Measurements from ENCODE around the gene UEVLD.

UEVLD gene

DNA sequence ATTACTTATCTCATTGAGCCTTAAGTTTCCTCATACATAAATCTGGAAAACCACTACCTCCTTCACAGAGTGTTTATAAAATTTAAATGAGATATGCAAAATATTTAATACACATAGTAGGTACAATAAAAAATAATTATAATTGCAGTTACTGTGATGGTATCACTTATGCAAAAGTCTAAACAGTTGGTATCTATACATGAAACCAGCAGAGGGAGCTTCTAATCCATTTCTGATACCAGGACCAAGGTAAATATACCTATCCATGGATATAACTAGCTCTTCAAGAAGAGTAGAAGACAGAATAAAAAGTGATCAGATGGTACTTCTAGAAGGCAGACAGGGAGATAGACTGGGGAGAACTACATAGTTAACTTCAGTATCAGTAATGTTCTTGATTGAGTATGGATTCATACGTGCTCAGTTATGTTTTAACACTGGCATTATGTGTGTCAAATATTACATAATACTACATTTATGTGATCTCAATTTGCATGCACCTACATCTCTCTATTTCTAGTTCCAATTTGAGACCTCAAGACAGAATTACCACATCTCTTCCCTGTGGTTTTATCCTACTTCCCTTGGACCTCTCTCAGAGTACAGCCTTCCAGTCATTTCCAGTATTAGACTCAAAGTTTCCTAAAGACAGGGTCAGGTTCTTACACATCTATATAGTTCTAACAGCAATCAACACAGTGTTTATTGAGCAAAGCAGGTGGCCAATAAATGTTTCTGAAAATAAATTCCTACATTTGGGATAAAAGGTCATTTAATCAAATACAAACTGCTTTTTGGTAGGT is 48.1 kb downstream of the UEVLD start:
- Histone ChIP-seq H3K4me3 (ENCODE audit: insufficient read length, low read depth) (no peak overlapping the region), H3K27me3 (ENCODE audit: insufficient read depth, insufficient read length) (no peaks in the 10 kb centered on the region), H3K9ac (ENCODE audit: insufficient read length, low read depth) (no peak overlapping the region), H3K36me3 (ENCODE audit: insufficient read depth, insufficient read length, low read length) (peaks cover 4% of the 10 kb centered on the region), H3K4me1 (ENCODE audit: insufficient read depth, insufficient read length) (no peaks in the 10 kb centered on the region), H3K9me3 (ENCODE audit: insufficient read depth, low read length) (no peaks in the 10 kb centered on the region)
- no peak for TF ChIP-seq YY1 (IDR thresholded peaks at IDR 0.05; ENCODE audit: insufficient read depth, insufficient read length)
- no peak for TF ChIP-seq ZNF274 (IDR thresholded peaks at IDR 0.05; ENCODE audit: low read depth, low read length)
- no peak for TF ChIP-seq SUZ12 (IDR thresholded peaks at IDR 0.05; ENCODE audit: extremely low read depth, insufficient read depth, insufficient read length)
- no peak for DNase-seq (ENCODE audit: low read depth, low spot score)

DNA sequence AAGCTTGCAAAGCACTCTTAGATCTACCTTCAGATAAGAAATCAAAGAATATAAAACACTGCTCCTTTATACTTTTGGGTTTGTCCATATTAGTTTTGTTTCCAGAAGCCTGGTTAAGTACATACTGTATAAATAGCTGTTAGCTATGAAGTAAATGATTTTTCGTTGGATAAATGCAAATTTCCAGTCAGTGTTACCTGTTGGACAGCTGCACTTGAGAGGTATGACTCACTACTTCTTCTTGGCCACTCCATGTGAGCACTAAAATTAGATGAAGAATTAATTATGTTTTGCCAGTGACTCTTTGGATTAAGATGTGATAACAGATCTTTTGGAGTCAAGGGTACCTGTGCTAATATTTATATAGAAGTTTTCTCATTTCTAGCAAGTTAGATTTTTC is 52.3 kb downstream of the UEVLD start:
- H3K36me3 ChIP-seq (ENCODE audit: insufficient read depth, insufficient read length, low read length), result peaks cover 13% of the 10 kb centered on the region
- no peaks in the 10 kb centered on the region for H3K27me3 ChIP-seq (ENCODE audit: insufficient read depth, insufficient read length)
- no peaks in the 10 kb centered on the region for H3K9me3 ChIP-seq (ENCODE audit: insufficient read depth, low read length)
- no peak overlapping the region for H3K4me3 ChIP-seq (ENCODE audit: insufficient read length, low read depth)
- H3K9ac ChIP-seq (ENCODE audit: insufficient read length, low read depth), result no peak overlapping the region
- DNase-seq (ENCODE audit: low read depth, low spot score), result no peak
- H3K4me1 ChIP-seq (ENCODE audit: insufficient read depth, insufficient read length), result no peaks in the 10 kb centered on the region
- TF ChIP-seq ZNF274 (IDR thresholded peaks at IDR 0.05; ENCODE audit: low read depth, low read length), result no peak
- no peak for TF ChIP-seq YY1 (IDR thresholded peaks at IDR 0.05; ENCODE audit: insufficient read depth, insufficient read length)
- no peak for TF ChIP-seq SUZ12 (IDR thresholded peaks at IDR 0.05; ENCODE audit: extremely low read depth, insufficient read depth, insufficient read length)

DNA sequence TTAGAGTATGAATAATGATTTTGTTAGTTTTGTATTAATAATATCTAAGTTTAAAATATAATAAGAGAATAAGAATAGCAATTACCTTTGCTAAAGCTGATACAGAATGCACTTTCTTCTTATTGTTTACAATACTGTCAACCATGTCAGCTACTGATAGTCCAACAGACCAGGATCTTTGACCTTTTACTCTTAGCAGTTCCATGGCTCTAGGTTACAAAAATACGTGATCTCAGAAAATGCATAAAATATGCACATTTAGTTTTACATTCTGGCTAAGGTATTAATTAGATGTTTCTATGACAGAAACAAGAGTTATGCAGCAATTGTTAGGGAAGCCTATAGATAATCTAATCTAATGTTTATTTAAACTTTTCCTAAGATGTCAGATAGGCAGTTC is 54.3 kb downstream of the UEVLD start:
- H3K27me3 ChIP-seq (ENCODE audit: insufficient read depth, insufficient read length), result no peaks in the 10 kb centered on the region
- H3K9me3 ChIP-seq (ENCODE audit: insufficient read depth, low read length), result no peaks in the 10 kb centered on the region
- no peak overlapping the region for H3K4me3 ChIP-seq (ENCODE audit: insufficient read length, low read depth)
- no peak overlapping the region for H3K9ac ChIP-seq (ENCODE audit: insufficient read length, low read depth)
- H3K36me3 ChIP-seq (ENCODE audit: insufficient read depth, insufficient read length, low read length), result peaks cover 13% of the 10 kb centered on the region
- TF ChIP-seq YY1 (IDR thresholded peaks at IDR 0.05; ENCODE audit: insufficient read depth, insufficient read length), result no peak
- TF ChIP-seq SUZ12 (IDR thresholded peaks at IDR 0.05; ENCODE audit: extremely low read depth, insufficient read depth, insufficient read length), result no peak
- TF ChIP-seq ZNF274 (IDR thresholded peaks at IDR 0.05; ENCODE audit: low read depth, low read length), result no peak
- no peaks in the 10 kb centered on the region for H3K4me1 ChIP-seq (ENCODE audit: insufficient read depth, insufficient read length)
- DNase-seq (ENCODE audit: low read depth, low spot score), result no peak

DNA sequence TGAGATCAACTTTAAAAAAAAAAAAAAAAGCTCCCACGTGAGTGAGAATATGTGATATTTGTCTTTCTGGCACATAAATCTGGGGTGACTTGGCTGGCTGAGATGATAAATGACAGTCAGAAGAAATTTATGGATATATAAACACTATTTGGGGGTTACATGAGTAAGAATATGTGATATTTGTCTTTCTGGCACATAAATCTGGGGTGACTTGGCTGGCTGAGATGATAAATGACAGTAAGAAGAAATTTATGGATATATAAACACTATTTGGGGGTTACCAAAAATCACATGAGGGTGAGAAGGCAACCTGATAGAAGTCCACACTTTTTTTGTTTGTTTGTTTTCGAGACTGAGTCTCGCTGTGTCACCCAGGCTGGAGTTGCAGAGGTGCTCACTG is 55.2 kb downstream of the UEVLD start:
- H3K27me3 ChIP-seq (ENCODE audit: insufficient read depth, insufficient read length), result no peaks in the 10 kb centered on the region
- H3K9ac ChIP-seq (ENCODE audit: insufficient read length, low read depth), result no peak overlapping the region
- H3K36me3 ChIP-seq (ENCODE audit: insufficient read depth, insufficient read length, low read length), result peaks cover 13% of the 10 kb centered on the region
- no peak for DNase-seq (ENCODE audit: low read depth, low spot score)
- no peak overlapping the region for H3K4me3 ChIP-seq (ENCODE audit: insufficient read length, low read depth)
- H3K9me3 ChIP-seq (ENCODE audit: insufficient read depth, low read length), result no peaks in the 10 kb centered on the region
- TF ChIP-seq ZNF274 (IDR thresholded peaks at IDR 0.05; ENCODE audit: low read depth, low read length) (no peak), SUZ12 (IDR thresholded peaks at IDR 0.05; ENCODE audit: extremely low read depth, insufficient read depth, insufficient read length) (no peak), YY1 (IDR thresholded peaks at IDR 0.05; ENCODE audit: insufficient read depth, insufficient read length) (no peak)
- no peaks in the 10 kb centered on the region for H3K4me1 ChIP-seq (ENCODE audit: insufficient read depth, insufficient read length)

DNA sequence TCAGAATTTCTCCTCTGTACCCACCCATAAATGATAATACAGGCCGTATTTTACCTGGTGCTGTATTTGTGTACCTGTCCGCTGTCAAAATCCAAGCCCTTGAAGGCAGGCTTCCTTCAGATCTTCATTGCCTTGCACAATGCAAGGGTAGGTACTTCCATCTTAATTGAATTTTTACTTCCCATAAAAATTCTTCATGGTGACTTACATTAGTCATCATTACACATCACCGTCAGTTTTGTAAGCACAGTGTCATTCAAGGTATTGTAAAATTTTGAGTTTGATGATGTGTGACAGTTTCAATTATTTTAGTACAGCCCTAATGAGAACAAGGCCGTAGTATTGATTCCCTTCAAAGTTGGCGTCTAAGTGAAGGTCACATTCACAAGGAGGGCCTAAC is 61.0 kb downstream of the UEVLD start:
- H3K4me1 ChIP-seq (ENCODE audit: insufficient read depth, insufficient read length), result no peaks in the 10 kb centered on the region
- H3K27me3 ChIP-seq (ENCODE audit: insufficient read depth, insufficient read length), result no peaks in the 10 kb centered on the region
- H3K9ac ChIP-seq (ENCODE audit: insufficient read length, low read depth), result peak overlapping the region; percentile 91
- TF ChIP-seq ZNF274 (IDR thresholded peaks at IDR 0.05; ENCODE audit: low read depth, low read length), result no peak
- no peak for TF ChIP-seq SUZ12 (IDR thresholded peaks at IDR 0.05; ENCODE audit: extremely low read depth, insufficient read depth, insufficient read length)
- no peak for TF ChIP-seq YY1 (IDR thresholded peaks at IDR 0.05; ENCODE audit: insufficient read depth, insufficient read length)
- DNase-seq (ENCODE audit: low read depth, low spot score), result no peak
- peaks cover 17% of the 10 kb centered on the region for H3K36me3 ChIP-seq (ENCODE audit: insufficient read depth, insufficient read length, low read length)
- H3K9me3 ChIP-seq (ENCODE audit: insufficient read depth, low read length), result no peaks in the 10 kb centered on the region
- H3K4me3 ChIP-seq (ENCODE audit: insufficient read length, low read depth), result peak overlapping the region; percentile 89

DNA sequence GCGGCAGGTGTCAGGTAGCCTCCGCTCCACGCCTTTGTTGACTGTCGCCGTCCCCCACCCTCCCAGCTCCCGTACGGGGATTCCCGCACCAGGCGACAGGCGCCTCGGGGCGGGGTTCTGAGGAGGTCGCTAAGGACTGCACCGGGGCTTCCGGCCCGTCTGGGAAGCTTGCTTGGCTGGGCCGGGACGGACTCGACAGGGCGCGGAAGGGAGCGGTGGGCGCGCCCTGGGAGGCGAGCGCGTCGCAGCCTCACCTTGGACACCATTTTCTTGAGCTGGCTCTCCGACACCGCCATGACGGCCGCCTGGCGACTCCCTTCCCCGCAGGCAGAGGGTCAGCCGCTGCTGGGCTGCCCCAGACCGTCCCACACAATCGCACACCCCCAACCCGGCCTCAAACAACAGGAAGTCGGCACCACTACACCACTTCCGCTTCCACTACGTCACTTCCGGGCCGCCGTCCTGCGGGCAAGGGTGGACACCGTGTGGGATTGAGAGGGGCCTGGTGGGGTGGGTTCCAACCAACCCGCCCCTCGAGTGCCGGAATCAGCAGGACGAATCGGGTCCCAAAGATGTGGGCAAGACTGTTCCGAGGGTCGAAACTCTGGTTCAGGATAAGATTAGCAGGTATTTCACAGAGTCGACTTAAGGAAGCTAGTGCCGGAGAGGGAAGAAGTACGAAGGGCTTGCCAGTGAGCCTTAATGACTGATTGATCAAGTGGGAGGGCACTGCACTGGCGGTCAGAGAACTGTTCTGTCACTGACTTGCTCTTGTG is 61.8 kb downstream of the UEVLD start, which contains the start of gene TSG101:
TSG101 (minus strand) TSS at position 422 of the 776 bp plus-strand sequence; CDS start at position 296, 126 bp downstream.
- Histone ChIP-seq H3K4me1 (ENCODE audit: insufficient read depth, insufficient read length) (no peaks in the 10 kb centered on the region), H3K4me3 (ENCODE audit: insufficient read length, low read depth) (peak within 1 kb of the TSS; percentile 89)
- DNase-seq (ENCODE audit: low read depth, low spot score), result peak; percentile 79

DNA sequence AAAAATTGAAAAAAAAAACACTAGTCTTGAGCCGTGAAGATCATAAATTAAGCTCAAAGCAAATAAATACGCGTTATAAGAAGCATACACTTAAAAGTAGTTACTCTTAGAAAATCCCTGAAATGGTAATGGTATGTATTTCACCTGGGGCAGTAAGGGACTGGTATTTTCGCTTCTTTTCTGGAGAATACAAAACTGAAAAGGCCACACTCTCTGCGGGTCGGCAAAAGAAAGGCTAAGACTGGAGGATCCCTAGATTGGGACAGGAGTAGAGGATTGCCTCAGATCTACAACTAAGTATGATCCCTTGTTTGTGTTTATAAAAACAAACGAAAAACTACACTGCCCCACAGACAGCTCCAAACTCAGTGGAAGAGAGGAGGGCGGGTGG is 62.4 kb downstream of the UEVLD start:
- Histone ChIP-seq H3K36me3 (ENCODE audit: insufficient read depth, insufficient read length, low read length) (peaks cover 13% of the 10 kb centered on the region), H3K9me3 (ENCODE audit: insufficient read depth, low read length) (no peaks in the 10 kb centered on the region), H3K4me3 (ENCODE audit: insufficient read length, low read depth) (peak overlapping the region; percentile 89), H3K4me1 (ENCODE audit: insufficient read depth, insufficient read length) (no peaks in the 10 kb centered on the region), H3K27me3 (ENCODE audit: insufficient read depth, insufficient read length) (no peaks in the 10 kb centered on the region), H3K9ac (ENCODE audit: insufficient read length, low read depth) (peak overlapping the region; percentile 91)
- no peak for DNase-seq (ENCODE audit: low read depth, low spot score)
- no peak for TF ChIP-seq YY1 (IDR thresholded peaks at IDR 0.05; ENCODE audit: insufficient read depth, insufficient read length)
- no peak for TF ChIP-seq SUZ12 (IDR thresholded peaks at IDR 0.05; ENCODE audit: extremely low read depth, insufficient read depth, insufficient read length)
- TF ChIP-seq ZNF274 (IDR thresholded peaks at IDR 0.05; ENCODE audit: low read depth, low read length), result no peak

More for the DNA sequence above, 61.8 kb downstream of the UEVLD start, which contains the start of gene TSG101:
- H3K9ac ChIP-seq (ENCODE audit: insufficient read length, low read depth), result peak within 1 kb of the TSS; percentile 91
- H3K36me3 ChIP-seq (ENCODE audit: insufficient read depth, insufficient read length, low read length), result peaks cover 15% of the 10 kb centered on the region
- no peaks in the 10 kb centered on the region for H3K27me3 ChIP-seq (ENCODE audit: insufficient read depth, insufficient read length)
- no peaks in the 10 kb centered on the region for H3K9me3 ChIP-seq (ENCODE audit: insufficient read depth, low read length)
- TF ChIP-seq ZNF274 (IDR thresholded peaks at IDR 0.05; ENCODE audit: low read depth, low read length) (no peak), YY1 (IDR thresholded peaks at IDR 0.05; ENCODE audit: insufficient read depth, insufficient read length) (no peak), SUZ12 (IDR thresholded peaks at IDR 0.05; ENCODE audit: extremely low read depth, insufficient read depth, insufficient read length) (no peak)

Data from NT2/D1 (cell line).